A673 (cell line): Measurements from ENCODE around the gene INHA. TPM values are rescaled to one million over a fixed set of nuclear protein-coding genes. Genes with fewer than 3 reads are reported as not detected.

Experiments
- BruUV-seq: library from RNA; stranded (reverse); fragments of 400-500 nt; replicated peaks from 2 replicates; lab custom pipeline; 2021; lab: Mats Ljungman, UMichigan
- CTCF ChIA-PET: fragments of 300-600 bp; sonication (Branson Sonifier 250); formaldehyde crosslinking; loops from one replicate; lab custom pipeline; 2022; ENCODE audit warnings: antibody characterized with exemption; lab: Charles Lee
- POLR2A ChIA-PET: fragments of 300-600 bp; sonication (Branson Sonifier 250); formaldehyde crosslinking; loops from one replicate; lab custom pipeline; 2022; ENCODE audit warnings: antibody characterized with exemption; ENCODE audit not compliant: low non-redundant PET; lab: Charles Lee
- DNase-seq: peaks from one replicate; pipeline ENCODE4 v3.0.0-alpha.2; 2015; ENCODE audit warnings: low spot score
- H3K27ac ChIP-seq: fragments of 200-600 bp; sonication (generic); 2 replicates; pipeline ENCODE4 v1.5.1; 2016; ENCODE audit warnings: mixed run types, low read depth, mild to moderate bottlenecking, mixed read lengths, antibody characterized with exemption, low read length; ENCODE audit not compliant: poor library complexity, severe bottlenecking
- H3K27me3 ChIP-seq: fragments of 200-600 bp; sonication (generic); replicated peaks from 2 replicates; pipeline ENCODE4 v1.6.1; 2017; ENCODE audit warnings: mixed run types, low read depth, mild to moderate bottlenecking, mixed read lengths, antibody characterized with exemption, low read length; ENCODE audit not compliant: insufficient read depth, poor library complexity
- H3K36me3 ChIP-seq: fragments of 200-600 bp; sonication (generic); 2 replicates; pipeline ENCODE4 v1.6.1; 2016; ENCODE audit warnings: mixed run types, mild to moderate bottlenecking, mixed read lengths, antibody characterized with exemption, low read length; ENCODE audit not compliant: insufficient read depth, poor library complexity, severe bottlenecking
- H3K4me1 ChIP-seq: fragments of 200-600 bp; sonication (generic); 2 replicates; pipeline ENCODE4 v1.6.1; 2017; ENCODE audit warnings: mixed run types, mild to moderate bottlenecking, mixed read lengths, antibody characterized with exemption, low read length; ENCODE audit not compliant: insufficient read depth, poor library complexity, severe bottlenecking
- H3K4me3 ChIP-seq: fragments of 200-600 bp; sonication (generic); 2 replicates; pipeline ENCODE4 v1.5.1; 2016; ENCODE audit warnings: low read depth, mixed run types, mild to moderate bottlenecking, mixed read lengths, low read length; ENCODE audit not compliant: poor library complexity, severe bottlenecking
- H3K9me3 ChIP-seq: fragments of 200-600 bp; sonication (generic); 2 replicates; pipeline ENCODE4 v1.6.1; 2016; ENCODE audit warnings: mixed run types, low read depth, mild to moderate bottlenecking, mixed read lengths, antibody characterized with exemption, low read length; ENCODE audit not compliant: poor library complexity, severe bottlenecking
- EZH2 ChIP-seq: fragments of 200-600 bp; sonication (generic); IDR thresholded peaks from 2 replicates; pipeline ENCODE4 v1.6.1; 2017; ENCODE audit warnings: borderline replicate concordance, low read depth, mild to moderate bottlenecking, mixed read lengths, antibody characterized with exemption, low read length; ENCODE audit not compliant: poor library complexity, severe bottlenecking
- intact Hi-C: fragments of 100-400 bp; cut with micrococcal nuclease; formaldehyde crosslinking; loops from one replicate; pipeline ENCODE4 v1.10.0; 2022; ENCODE audit not compliant: unreplicated experiment
- total RNA-seq: library from RNA; stranded (reverse); gene quantifications from 2 replicates; pipeline ENCODE4 v1.2.3, GENCODE V29; 2021
- TF ChIP-seq, protein P1 (sequence below): fragments of 300-800, 200-600 bp; sonication (generic); conservative IDR thresholded peaks from 2 replicates; pipeline ENCODE4 v1.5.1; 2017; ENCODE audit warnings: low read depth, mild to moderate bottlenecking, antibody characterized with exemption, low read length, moderate library complexity, mixed read lengths

INHA gene
- total RNA-seq, 1 experiment from 2014 or later: not detected

DNA sequence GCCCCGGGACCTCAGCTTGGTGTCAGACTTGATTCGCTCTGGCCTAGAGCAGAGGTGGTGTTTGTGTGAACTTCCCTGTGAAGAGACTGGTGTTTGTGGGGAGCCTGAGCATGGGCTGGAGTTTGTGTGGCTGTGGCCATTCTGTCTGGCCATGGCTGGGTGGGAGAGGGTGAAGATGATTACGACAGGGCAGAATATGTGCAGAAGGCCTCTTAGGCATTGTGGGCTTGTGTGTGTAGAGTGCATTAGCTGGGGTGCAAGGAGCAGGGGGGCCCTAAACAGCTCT is 11.3 kb upstream of the INHA start:
- BruUV-seq: no TSS peak
- DNase-seq: no peak
- ChIA-PET POLR2A (no interaction called here), CTCF (interaction anchor here (0.5 to 1.2 kb wide), 5 partner anchors 10 to 128 kb away, joined by 3 to 6 read pairs (median 3); partner anchors contain the start of genes CHPF, GMPPA and TMEM198)
- Histone ChIP-seq H3K27ac (no peak overlapping the region), H3K9me3 (no peaks in the 10 kb centered on the region), H3K27me3 (no peaks in the 10 kb centered on the region), H3K36me3 (no peaks in the 10 kb centered on the region), H3K4me3 (no peak overlapping the region), H3K4me1 (no peaks in the 10 kb centered on the region)
- TF ChIP-seq, protein P1, sequence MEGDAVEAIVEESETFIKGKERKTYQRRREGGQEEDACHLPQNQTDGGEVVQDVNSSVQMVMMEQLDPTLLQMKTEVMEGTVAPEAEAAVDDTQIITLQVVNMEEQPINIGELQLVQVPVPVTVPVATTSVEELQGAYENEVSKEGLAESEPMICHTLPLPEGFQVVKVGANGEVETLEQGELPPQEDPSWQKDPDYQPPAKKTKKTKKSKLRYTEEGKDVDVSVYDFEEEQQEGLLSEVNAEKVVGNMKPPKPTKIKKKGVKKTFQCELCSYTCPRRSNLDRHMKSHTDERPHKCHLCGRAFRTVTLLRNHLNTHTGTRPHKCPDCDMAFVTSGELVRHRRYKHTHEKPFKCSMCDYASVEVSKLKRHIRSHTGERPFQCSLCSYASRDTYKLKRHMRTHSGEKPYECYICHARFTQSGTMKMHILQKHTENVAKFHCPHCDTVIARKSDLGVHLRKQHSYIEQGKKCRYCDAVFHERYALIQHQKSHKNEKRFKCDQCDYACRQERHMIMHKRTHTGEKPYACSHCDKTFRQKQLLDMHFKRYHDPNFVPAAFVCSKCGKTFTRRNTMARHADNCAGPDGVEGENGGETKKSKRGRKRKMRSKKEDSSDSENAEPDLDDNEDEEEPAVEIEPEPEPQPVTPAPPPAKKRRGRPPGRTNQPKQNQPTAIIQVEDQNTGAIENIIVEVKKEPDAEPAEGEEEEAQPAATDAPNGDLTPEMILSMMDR: no peak
- TF ChIP-seq EZH2: no peak
- intact Hi-C loops: no loop called here

DNA sequence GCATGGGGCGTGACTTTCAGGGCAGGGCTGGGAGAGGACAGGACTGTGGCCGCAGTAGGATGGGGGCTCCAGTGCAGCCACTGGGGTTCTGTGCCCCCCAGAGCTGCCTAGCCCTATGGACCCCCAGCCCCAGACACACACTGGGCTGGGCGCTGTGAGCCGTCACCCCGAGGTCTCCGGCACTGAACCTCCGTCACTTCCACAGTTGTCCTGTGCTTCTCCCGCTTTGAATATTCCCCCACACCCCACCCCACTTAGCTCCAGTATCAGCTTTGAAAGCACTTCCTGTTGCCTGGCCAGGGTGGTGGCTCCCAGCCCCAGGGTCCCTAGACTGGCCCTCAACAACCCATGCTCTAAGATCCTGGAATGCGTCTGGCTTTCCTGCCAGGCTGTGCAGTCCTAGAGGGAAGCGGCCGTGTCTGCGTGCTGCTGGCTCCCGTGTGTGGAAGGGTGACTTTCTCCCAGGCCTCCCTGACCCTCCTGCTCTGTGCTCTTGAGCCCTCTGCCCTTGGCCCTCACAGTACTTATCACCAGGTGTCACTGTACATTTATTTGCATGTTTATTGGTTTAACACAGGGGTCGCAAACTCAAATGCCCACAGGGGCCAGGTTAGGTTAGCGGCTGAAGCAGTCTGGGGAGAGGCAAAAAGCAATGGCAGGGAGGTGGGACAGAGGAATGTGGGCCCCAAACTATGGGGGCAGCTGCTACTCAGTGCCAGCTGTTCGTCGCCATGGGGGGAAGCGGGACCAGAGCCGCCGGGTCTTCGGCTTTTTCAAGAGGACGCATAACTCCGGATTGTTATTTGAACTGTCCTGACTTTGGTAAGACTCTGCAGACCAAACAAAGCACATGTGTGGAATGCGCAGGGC is 10.7 kb upstream of the INHA start:
- Histone ChIP-seq H3K4me3 (no peak overlapping the region), H3K36me3 (no peaks in the 10 kb centered on the region), H3K4me1 (no peaks in the 10 kb centered on the region), H3K27ac (no peak overlapping the region), H3K9me3 (no peaks in the 10 kb centered on the region), H3K27me3 (no peaks in the 10 kb centered on the region)
- ChIA-PET CTCF (interaction anchor here (0.5 to 1.2 kb wide), 2 partner anchors 10 to 63 kb away, joined by 3 to 6 read pairs; partner anchors contain the start of gene GMPPA), POLR2A (no interaction called here)
- DNase-seq: no peak
- intact Hi-C loops: no loop called here
- no peak for TF ChIP-seq EZH2
- TF ChIP-seq, protein P1: no peak
- no TSS peak for BruUV-seq

DNA sequence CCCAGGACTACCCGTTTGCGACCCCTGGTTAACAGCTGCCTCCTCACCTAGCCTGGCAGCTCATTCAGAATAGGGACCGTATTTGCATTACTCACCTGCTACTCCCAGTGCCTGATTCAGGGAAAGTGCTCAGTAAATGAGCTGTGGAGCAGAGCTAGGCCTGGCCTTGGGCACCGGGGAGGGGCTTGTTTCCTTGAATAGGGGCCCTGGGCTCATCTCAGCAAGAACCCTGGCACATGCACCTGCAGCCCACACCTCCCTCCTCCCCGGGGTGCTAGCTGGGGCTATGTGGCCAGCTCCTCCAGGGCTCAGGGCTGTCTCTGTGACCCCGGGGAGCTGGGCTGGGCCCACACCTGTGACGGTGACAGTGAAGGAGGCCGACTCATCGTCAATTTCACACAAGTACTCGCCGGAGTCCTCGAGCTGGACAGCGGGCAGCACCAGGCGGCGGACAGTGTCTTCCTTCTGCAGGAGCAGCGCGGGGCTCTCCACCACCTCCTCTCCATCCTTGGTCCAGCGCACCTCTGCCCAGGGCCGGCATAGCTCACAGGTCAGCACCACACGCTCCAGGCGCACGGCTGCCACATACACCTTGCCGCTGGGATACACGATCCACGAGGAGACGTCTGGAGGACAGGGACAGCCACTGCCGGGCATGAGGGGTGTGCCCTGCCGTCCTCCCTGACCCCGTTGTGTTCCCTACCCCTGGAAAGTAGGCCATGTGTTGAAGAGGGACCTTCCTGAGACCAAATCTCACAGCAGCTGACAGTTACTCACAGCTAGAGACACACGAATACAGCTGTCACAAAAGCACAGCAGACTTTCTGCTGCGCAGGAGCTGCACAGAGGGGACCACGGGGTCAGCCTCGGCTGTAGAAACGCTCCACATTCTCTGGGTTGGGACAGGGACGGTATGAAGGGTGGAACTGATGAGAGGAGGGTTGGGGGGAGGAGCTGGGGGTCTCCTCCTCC is 9.8 kb upstream of the INHA start:
- H3K4me1 ChIP-seq: no peaks in the 10 kb centered on the region
- POLR2A ChIA-PET: no interaction called here

More for the DNA sequence above, 9.8 kb upstream of the INHA start:
- BruUV-seq: TSS peak; percentile 30
- intact Hi-C loops: no loop called here
- CTCF ChIA-PET: interaction anchor here (0.6 kb wide), 2 partner anchors 9 to 1391 kb away, joined by 5 read pairs; partner anchors contain the start of gene OBSL1
- Histone ChIP-seq H3K4me3 (no peak overlapping the region), H3K9me3 (no peaks in the 10 kb centered on the region), H3K36me3 (no peaks in the 10 kb centered on the region), H3K27ac (no peak overlapping the region), H3K27me3 (no peaks in the 10 kb centered on the region)
- DNase-seq: no peak
- TF ChIP-seq, protein P1: no peak
- no peak for TF ChIP-seq EZH2
